Spleen (tissue), 7 donors: ENCODE results near the gene ATP8A2.

Experiments used
- POLR2AphosphoS5 ChIP-seq, 3 donors: sonication (generic); formaldehyde crosslinking; IDR thresholded peaks; one replicate each; pipeline ENCODE4 v1.5.1; 2017; ENCODE audit warnings: antibody characterized with exemption in 3 of 3
- TF ChIP-seq, protein P1 (sequence below), 11 experiments: fragments of 200-600 bp in 7 of 11; fragments of 450-650 bp in 4 of 11; sonication (generic) in 4 of 11; IDR thresholded peaks in 8 of 11; conservative IDR thresholded peaks in 3 of 11; 1 replicate in 7 of 11; 2 replicates in 4 of 11; pipeline versions ENCODE4 v1.4.0 to v1.8.0; 2016 to 2021; ENCODE audit warnings: antibody characterized with exemption in 11 of 11, inconsistent platforms in 4 of 11, mild to moderate bottlenecking in 1 of 11
- donor health status: DM: no; HTN: no; CAD: no; lungs with moderate emphysema.
- donor health status: DM: no; HTN: no; CAD: no.
- donor health status: DM: no; HTN: no; CAD: no.

DNA sequence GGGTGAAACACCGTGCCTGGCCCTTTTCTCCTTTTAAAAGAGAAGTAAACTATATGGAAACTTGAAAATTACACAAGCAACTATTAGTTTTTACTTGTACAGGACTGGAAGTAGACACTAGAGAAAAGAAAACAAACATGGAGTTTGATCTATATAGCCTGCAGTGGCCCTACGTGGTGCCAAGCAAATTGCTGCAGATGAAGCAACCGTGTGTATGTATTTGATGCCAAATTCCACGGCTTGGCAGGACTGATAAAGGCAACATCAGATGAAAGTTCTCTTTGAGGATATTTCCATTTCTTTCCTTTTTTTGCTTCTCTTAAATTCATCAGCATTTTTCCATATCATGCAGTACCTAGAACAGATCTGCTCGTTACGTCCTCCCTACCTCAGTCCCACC lies 49.8 kb downstream of the ATP8A2 start:
- TF ChIP-seq, protein P1, sequence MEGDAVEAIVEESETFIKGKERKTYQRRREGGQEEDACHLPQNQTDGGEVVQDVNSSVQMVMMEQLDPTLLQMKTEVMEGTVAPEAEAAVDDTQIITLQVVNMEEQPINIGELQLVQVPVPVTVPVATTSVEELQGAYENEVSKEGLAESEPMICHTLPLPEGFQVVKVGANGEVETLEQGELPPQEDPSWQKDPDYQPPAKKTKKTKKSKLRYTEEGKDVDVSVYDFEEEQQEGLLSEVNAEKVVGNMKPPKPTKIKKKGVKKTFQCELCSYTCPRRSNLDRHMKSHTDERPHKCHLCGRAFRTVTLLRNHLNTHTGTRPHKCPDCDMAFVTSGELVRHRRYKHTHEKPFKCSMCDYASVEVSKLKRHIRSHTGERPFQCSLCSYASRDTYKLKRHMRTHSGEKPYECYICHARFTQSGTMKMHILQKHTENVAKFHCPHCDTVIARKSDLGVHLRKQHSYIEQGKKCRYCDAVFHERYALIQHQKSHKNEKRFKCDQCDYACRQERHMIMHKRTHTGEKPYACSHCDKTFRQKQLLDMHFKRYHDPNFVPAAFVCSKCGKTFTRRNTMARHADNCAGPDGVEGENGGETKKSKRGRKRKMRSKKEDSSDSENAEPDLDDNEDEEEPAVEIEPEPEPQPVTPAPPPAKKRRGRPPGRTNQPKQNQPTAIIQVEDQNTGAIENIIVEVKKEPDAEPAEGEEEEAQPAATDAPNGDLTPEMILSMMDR (IDR thresholded peaks at IDR 0.05 in 8 of 11, conservative IDR thresholded peaks at IDR 0.05 in 3 of 11) = no peak
- no peak for TF ChIP-seq POLR2AphosphoS5 (IDR thresholded peaks at IDR 0.05)
